H9 (cell line): Measurements from ENCODE around the gene PPRC1. TPM values are rescaled to one million over a fixed set of nuclear protein-coding genes. Genes with fewer than 3 reads are reported as not detected.

Source experiments
- DNase-seq: peaks from one replicate; pipeline ENCODE4 v3.0.0-alpha.2; 2017
- H2AFZ ChIP-seq: one replicate; pipeline ENCODE4 v1.6.1; 2013; ENCODE audit warnings: mild to moderate bottlenecking, low read length, control low read depth, moderate library complexity
- H2AK5ac ChIP-seq: 2 replicates; pipeline ENCODE4 v1.6.1; 2013; ENCODE audit warnings: low read length, control low read depth, mixed read lengths; ENCODE audit not compliant: insufficient read length
- H2BK120ac ChIP-seq: one replicate; pipeline ENCODE4 v1.6.1; 2013; ENCODE audit warnings: low read depth, mild to moderate bottlenecking, low read length, control low read depth, inconsistent platforms; ENCODE audit not compliant: poor library complexity, severe bottlenecking
- H2BK12ac ChIP-seq: 2 replicates; pipeline ENCODE4 v1.6.1; 2013; ENCODE audit warnings: low read length, control low read depth, mixed read lengths, low read depth; ENCODE audit not compliant: insufficient read length
- H2BK15ac ChIP-seq: 2 replicates; pipeline ENCODE4 v1.6.1; 2013; ENCODE audit warnings: low read depth, low read length, control low read depth
- H2BK20ac ChIP-seq: one replicate; pipeline ENCODE4 v1.6.1; 2013; ENCODE audit warnings: low read depth, mild to moderate bottlenecking, low read length, control low read depth, inconsistent platforms; ENCODE audit not compliant: poor library complexity, severe bottlenecking
- H2BK5ac ChIP-seq: 2 replicates; pipeline ENCODE4 v1.6.1; 2013; ENCODE audit warnings: low read length, control low read depth, mixed read lengths; ENCODE audit not compliant: insufficient read length
- H3K14ac ChIP-seq: 2 replicates; pipeline ENCODE4 v1.6.1; 2013; ENCODE audit warnings: low read length, control low read depth; ENCODE audit not compliant: insufficient read depth
- H3K18ac ChIP-seq: 2 replicates; pipeline ENCODE4 v1.6.1; 2013; ENCODE audit warnings: low read depth, mild to moderate bottlenecking, mixed read lengths, low read length, control low read depth; ENCODE audit not compliant: insufficient read length
- H3K23ac ChIP-seq: 2 replicates; pipeline ENCODE4 v1.6.1; 2013; ENCODE audit warnings: low read length, control low read depth, mixed read lengths, low read depth; ENCODE audit not compliant: insufficient read length
- H3K23me2 ChIP-seq: 2 replicates; pipeline ENCODE4 v1.6.1; 2013; ENCODE audit warnings: low read depth, mild to moderate bottlenecking, mixed read lengths, low read length, control low read depth; ENCODE audit not compliant: insufficient read length, poor library complexity, severe bottlenecking
- H3K27ac ChIP-seq: 2 replicates; pipeline ENCODE4 v1.5.1; 2013; ENCODE audit warnings: low read length, control low read depth, mixed read lengths, low read depth; ENCODE audit not compliant: insufficient read length
- H3K27me3 ChIP-seq: 2 replicates; pipeline ENCODE4 v1.6.1; 2013; ENCODE audit warnings: low read length, control low read depth, inconsistent platforms; ENCODE audit not compliant: insufficient read depth
- H3K4ac ChIP-seq: 2 replicates; pipeline ENCODE4 v1.6.1; 2013; ENCODE audit warnings: low read depth, mild to moderate bottlenecking, control low read depth, inconsistent platforms, low read length, moderate library complexity
- H3K4me1 ChIP-seq: 2 replicates; pipeline ENCODE4 v1.6.1; 2013; ENCODE audit warnings: low read length, control low read depth, inconsistent platforms; ENCODE audit not compliant: insufficient read depth
- H3K4me2 ChIP-seq: 2 replicates; pipeline ENCODE4 v1.6.1; 2013; ENCODE audit warnings: low read length, control low read depth, mixed read lengths; ENCODE audit not compliant: insufficient read length, insufficient read depth
- H3K56ac ChIP-seq: 2 replicates; pipeline ENCODE4 v1.6.1; 2013; ENCODE audit warnings: low read depth, mild to moderate bottlenecking, mixed read lengths, low read length, control low read depth; ENCODE audit not compliant: insufficient read length
- H3K79me1 ChIP-seq: 2 replicates; pipeline ENCODE4 v1.6.1; 2013; ENCODE audit warnings: low read depth, mild to moderate bottlenecking, moderate library complexity, low read length, control low read depth, inconsistent platforms; ENCODE audit not compliant: insufficient read depth, poor library complexity, severe bottlenecking
- H3K79me2 ChIP-seq: 2 replicates; pipeline ENCODE4 v1.6.1; 2013; ENCODE audit warnings: low read length, control low read depth, inconsistent platforms; ENCODE audit not compliant: insufficient read depth
- H3K9ac ChIP-seq: 2 replicates; pipeline ENCODE4 v1.6.1; 2013; ENCODE audit warnings: low read length, control low read depth, mixed read lengths; ENCODE audit not compliant: insufficient read length; ENCODE audit errors: extremely low read depth
- H3K9me3 ChIP-seq: one replicate; pipeline ENCODE4 v1.6.1; 2013; ENCODE audit warnings: low read depth, low read length, inconsistent platforms; ENCODE audit not compliant: control insufficient read depth
- H3T11ph ChIP-seq: one replicate; pipeline ENCODE4 v1.6.1; 2013; ENCODE audit warnings: mild to moderate bottlenecking, low read length, control low read depth, inconsistent platforms
- H4K20me1 ChIP-seq: one replicate; pipeline ENCODE4 v1.6.1; 2013; ENCODE audit not compliant: control insufficient read depth, insufficient read length, insufficient read depth
- H4K5ac ChIP-seq: 2 replicates; pipeline ENCODE4 v1.6.1; 2013; ENCODE audit warnings: low read depth, mild to moderate bottlenecking, mixed read lengths, low read length, control low read depth; ENCODE audit not compliant: insufficient read length
- H4K8ac ChIP-seq: replicated peaks from 2 replicates; pipeline ENCODE4 v1.6.1; 2013; ENCODE audit warnings: low read length, control low read depth, mixed read lengths, low read depth; ENCODE audit not compliant: insufficient read length
- H4K91ac ChIP-seq: 2 replicates; pipeline ENCODE4 v1.6.1; 2013; ENCODE audit warnings: low read depth, mild to moderate bottlenecking, moderate library complexity, mixed read lengths, low read length, control low read depth; ENCODE audit not compliant: insufficient read length
- H3K27ac Mint-ChIP-seq, 3 experiments: 2 replicates in 2 of 3; 3 replicates in 1 of 3; pipeline ENCODE4 v1.8.0; 2020 to 2021; ENCODE audit warnings: mixed read lengths in 3 of 3, mild to moderate bottlenecking in 1 of 3, moderate library complexity in 1 of 3
- H3K27me3 Mint-ChIP-seq: 2 replicates; pipeline ENCODE4 v1.8.0; 2021; ENCODE audit warnings: low read depth, mild to moderate bottlenecking, moderate library complexity, mixed read lengths
- H3K36me3 Mint-ChIP-seq, 3 experiments: 2 replicates in 2 of 3; 3 replicates in 1 of 3; pipeline ENCODE4 v1.8.0; 2020 to 2021; ENCODE audit warnings: low read depth in 3 of 3, mixed read lengths in 3 of 3; ENCODE audit not compliant: insufficient read depth in 1 of 3
- H3K4me1 Mint-ChIP-seq, 2 experiments: 2 replicates each; pipeline ENCODE4 v1.8.0; 2020; ENCODE audit warnings: mixed read lengths in 2 of 2
- H3K4me3 Mint-ChIP-seq, 2 experiments: 2 replicates in 1 of 2; 3 replicates in 1 of 2; pipeline ENCODE4 v1.8.0; 2020 to 2021; ENCODE audit warnings: mild to moderate bottlenecking in 2 of 2, mixed read lengths in 2 of 2, moderate library complexity in 1 of 2
- H3K9me3 Mint-ChIP-seq, 2 experiments: 2 replicates in 1 of 2; 3 replicates in 1 of 2; pipeline ENCODE4 v1.8.0; 2020; ENCODE audit warnings: mild to moderate bottlenecking in 2 of 2, mixed read lengths in 2 of 2, moderate library complexity in 1 of 2
- WGBS: extraction: QIAGEN DNeasy Blood & Tissue Kit; methylation state at CpG from one replicate; pipeline ENCODE4 v1.1.7; 2013; ENCODE audit warnings: missing lambda C conversion rate, low lambda C conversion rate, mixed read lengths; ENCODE audit not compliant: insufficient read length; ENCODE audit errors: extremely low coverage; 5-methylcytosine and 5-hydroxymethylcytosine counted together
- total RNA-seq: library from RNA; stranded (reverse); gene quantifications from 2 replicates; pipeline ENCODE4 v1.2.1, GENCODE V29; 2021
- TF ChIP-seq, protein P1 (sequence below): fragments of 200-600 bp; sonication (generic); conservative IDR thresholded peaks from 3 replicates; pipeline ENCODE4 v1.8.0; 2021; ENCODE audit warnings: antibody characterized with exemption, mild to moderate bottlenecking

PPRC1 gene
- total RNA-seq, 1 experiment from 2014 or later: 121 TPM

DNA sequence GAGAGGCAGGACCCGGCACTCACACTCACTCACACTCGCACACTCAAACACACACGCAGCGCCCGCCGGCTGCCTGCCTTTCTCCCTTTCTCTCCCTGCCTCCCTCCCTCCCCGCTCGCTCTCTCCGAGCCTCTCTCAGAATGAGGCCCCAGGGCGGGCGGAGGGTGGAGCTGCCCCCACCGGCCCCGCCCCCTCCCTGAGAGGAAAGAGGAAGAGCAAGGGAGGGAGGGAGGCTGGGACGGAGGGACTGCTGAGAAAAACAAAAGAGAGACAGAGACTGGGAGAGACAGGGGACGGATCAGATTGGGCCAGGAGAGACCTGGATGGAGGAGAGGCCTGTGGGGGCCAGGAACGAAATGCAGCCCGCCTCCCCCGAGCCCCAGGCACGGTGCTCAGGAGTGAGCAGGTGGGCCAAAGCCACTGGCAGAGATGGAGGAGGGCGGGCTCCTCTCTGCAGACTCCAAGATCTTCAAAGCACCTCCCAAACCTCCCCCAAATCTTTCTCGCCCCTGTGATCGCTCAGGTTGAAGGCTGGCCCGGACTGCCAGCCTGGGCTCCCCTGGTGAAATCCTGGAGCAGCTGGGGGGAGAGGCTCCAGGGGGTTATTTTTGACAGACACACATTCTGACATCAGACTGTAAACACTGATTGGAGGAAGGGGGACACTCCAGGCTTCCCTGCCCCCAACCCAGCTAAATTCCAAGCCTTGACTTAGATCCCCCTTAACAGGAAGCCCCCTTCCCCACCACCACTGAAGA is 17.8 kb upstream of the PPRC1 start:
- no peak overlapping the region for H4K5ac ChIP-seq
- H3K23me2 ChIP-seq: peaks cover 21% of the 10 kb centered on the region
- H3K18ac ChIP-seq: no peak overlapping the region
- no peaks in the 10 kb centered on the region for H3K9me3 Mint-ChIP-seq
- no peak overlapping the region for H3K4ac ChIP-seq
- peaks cover 19% of the 10 kb centered on the region for H3K4me1 ChIP-seq
- H2BK20ac ChIP-seq: no peak overlapping the region
- H3K79me1 ChIP-seq: peaks cover 8% of the 10 kb centered on the region
- H3K27ac ChIP-seq: no peak overlapping the region
- no peak overlapping the region for H2AK5ac ChIP-seq
- H3T11ph ChIP-seq: no peak overlapping the region
- TF ChIP-seq, protein P1, sequence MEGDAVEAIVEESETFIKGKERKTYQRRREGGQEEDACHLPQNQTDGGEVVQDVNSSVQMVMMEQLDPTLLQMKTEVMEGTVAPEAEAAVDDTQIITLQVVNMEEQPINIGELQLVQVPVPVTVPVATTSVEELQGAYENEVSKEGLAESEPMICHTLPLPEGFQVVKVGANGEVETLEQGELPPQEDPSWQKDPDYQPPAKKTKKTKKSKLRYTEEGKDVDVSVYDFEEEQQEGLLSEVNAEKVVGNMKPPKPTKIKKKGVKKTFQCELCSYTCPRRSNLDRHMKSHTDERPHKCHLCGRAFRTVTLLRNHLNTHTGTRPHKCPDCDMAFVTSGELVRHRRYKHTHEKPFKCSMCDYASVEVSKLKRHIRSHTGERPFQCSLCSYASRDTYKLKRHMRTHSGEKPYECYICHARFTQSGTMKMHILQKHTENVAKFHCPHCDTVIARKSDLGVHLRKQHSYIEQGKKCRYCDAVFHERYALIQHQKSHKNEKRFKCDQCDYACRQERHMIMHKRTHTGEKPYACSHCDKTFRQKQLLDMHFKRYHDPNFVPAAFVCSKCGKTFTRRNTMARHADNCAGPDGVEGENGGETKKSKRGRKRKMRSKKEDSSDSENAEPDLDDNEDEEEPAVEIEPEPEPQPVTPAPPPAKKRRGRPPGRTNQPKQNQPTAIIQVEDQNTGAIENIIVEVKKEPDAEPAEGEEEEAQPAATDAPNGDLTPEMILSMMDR: no peak
- no peak overlapping the region for H2BK12ac ChIP-seq
- peaks cover 61 to 66% of the 10 kb centered on the region in 2 experiments for H3K4me1 Mint-ChIP-seq
- no peak overlapping the region for H2AFZ ChIP-seq
- H3K27ac Mint-ChIP-seq: peak overlapping the region; percentile 88 to 97 (median 94)
- H2BK5ac ChIP-seq: no peak overlapping the region
- H3K27me3 Mint-ChIP-seq: no peaks in the 10 kb centered on the region
- no peaks in the 10 kb centered on the region for H3K9me3 ChIP-seq
- H4K91ac ChIP-seq: no peak overlapping the region
- H3K4me2 ChIP-seq: peak overlapping the region; percentile 25
- no peak overlapping the region for H3K23ac ChIP-seq
- DNase-seq: peak; percentile 94
- peaks cover 14 to 22% (median 20%) of the 10 kb centered on the region in 3 experiments for H3K36me3 Mint-ChIP-seq
- H3K9ac ChIP-seq: peak overlapping the region; percentile 21
- no peak overlapping the region; the same call in 1 of the 2 replicates for H3K14ac ChIP-seq
- peaks cover 32% of the 10 kb centered on the region; the same call in 1 of the 2 replicates for H3K79me2 ChIP-seq
- H3K56ac ChIP-seq: no peak overlapping the region
- H4K20me1 ChIP-seq: peaks cover 3% of the 10 kb centered on the region
- H3K27me3 ChIP-seq: no peaks in the 10 kb centered on the region
- H2BK120ac ChIP-seq: no peak overlapping the region
- WGBS: no CpG with 5 or more reads among the region's 23 CpGs
- no peak overlapping the region for H4K8ac ChIP-seq
- no peak overlapping the region for H2BK15ac ChIP-seq
- peak overlapping the region; percentile 85 to 91 for H3K4me3 Mint-ChIP-seq
